GM12872 (cell line): ENCODE data around the gene TRUB2.

ENCODE experiments used
- TF ChIP-seq, protein P1 (sequence below): IDR thresholded peaks from 3 replicates; pipeline ENCODE4 v1.5.1; 2011; ENCODE audit warnings: low read depth, mild to moderate bottlenecking, low read length, moderate library complexity; ENCODE audit not compliant: insufficient read depth

The TRUB2 gene

GRCh38 chr9:128296340-128297220, 25.7 kb downstream of the TRUB2 start:
- TF ChIP-seq, protein P1, sequence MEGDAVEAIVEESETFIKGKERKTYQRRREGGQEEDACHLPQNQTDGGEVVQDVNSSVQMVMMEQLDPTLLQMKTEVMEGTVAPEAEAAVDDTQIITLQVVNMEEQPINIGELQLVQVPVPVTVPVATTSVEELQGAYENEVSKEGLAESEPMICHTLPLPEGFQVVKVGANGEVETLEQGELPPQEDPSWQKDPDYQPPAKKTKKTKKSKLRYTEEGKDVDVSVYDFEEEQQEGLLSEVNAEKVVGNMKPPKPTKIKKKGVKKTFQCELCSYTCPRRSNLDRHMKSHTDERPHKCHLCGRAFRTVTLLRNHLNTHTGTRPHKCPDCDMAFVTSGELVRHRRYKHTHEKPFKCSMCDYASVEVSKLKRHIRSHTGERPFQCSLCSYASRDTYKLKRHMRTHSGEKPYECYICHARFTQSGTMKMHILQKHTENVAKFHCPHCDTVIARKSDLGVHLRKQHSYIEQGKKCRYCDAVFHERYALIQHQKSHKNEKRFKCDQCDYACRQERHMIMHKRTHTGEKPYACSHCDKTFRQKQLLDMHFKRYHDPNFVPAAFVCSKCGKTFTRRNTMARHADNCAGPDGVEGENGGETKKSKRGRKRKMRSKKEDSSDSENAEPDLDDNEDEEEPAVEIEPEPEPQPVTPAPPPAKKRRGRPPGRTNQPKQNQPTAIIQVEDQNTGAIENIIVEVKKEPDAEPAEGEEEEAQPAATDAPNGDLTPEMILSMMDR = no peak

- TF ChIP-seq, protein P1 = no peak
These were observed 28.1 kb downstream of the TRUB2 start for GRCh38 chr9:128294142-128294541.

DNA sequence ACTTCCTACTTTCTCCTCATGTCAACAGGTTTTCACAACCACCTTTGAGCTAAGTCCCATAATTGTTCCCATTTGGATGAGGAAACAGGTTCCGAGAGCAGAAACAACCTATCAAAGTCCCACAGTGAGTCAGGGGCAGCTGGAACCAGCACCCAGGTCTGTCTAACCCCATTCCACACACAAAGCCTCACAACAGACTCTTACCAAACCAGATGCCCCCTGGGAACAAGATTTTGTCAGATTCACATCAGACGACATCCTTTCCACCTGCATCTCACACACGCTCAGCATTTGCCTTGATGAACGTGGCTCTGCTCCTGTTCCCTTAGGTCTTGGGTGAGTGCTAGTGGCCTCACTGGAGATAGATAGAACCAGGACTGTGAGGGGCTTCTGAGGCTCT, 29.2 kb downstream of the TRUB2 start:
- TF ChIP-seq, protein P1 = no peak

DNA sequence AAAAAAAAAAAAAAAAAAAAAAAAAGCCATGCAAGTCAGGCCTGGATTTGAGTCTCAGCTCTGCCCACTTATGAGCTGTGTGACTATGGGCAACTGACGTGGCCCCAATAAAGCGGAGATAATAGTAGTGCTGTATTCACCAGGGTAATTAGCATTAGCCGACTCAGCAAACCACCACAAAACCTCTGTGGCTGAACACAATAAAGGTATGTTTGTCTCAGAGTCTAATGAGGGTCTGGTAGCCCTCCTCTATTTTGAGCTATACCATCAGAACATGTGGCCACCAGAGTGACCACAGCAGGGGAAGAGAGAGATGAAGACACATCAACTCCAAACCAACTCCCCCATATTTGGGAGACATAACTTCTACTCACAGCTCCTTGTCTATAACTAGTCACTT, 30.2 kb downstream of the TRUB2 start:
- TF ChIP-seq, protein P1 = no peak

- TF ChIP-seq, protein P1 = no peak
These were observed 33.8 kb downstream of the TRUB2 start for GRCh38 chr9:128288273-128289004.

- TF ChIP-seq, protein P1 = no peak
These were observed 35.8 kb downstream of the TRUB2 start for GRCh38 chr9:128286440-128286839.

- TF ChIP-seq, protein P1 = no peak
These were observed 37.0 kb downstream of the TRUB2 start for GRCh38 chr9:128285033-128285784.
